Measurements from ENCODE around the gene FGFR2. TPM values are rescaled to one million over a fixed set of nuclear protein-coding genes. Genes with fewer than 3 reads are reported as not detected.

Gene FGFR2
- total RNA-seq, 4 donors from 2014 or later: 0.11 to 0.31 (median 0.22) TPM; not detected in 1

GRCh38 chr10:121566755-121567154 lies 31.5 kb downstream of the FGFR2 start:
- DNase-seq (no peak), ATAC-seq (no peak)
- TF ChIP-seq CTCF (IDR thresholded peaks at IDR 0.05 in 4 of 5, conservative IDR thresholded peaks at IDR 0.05 in 1 of 5) (no peak), POLR2A (IDR thresholded peaks at IDR 0.05) (no peak)
- Histone ChIP-seq H3K27me3 (no peaks in the 10 kb centered on the region), H3K27ac (no peak overlapping the region), H3K4me3 (no peak overlapping the region), H3K36me3 (no peaks in the 10 kb centered on the region), H3K4me1 (no peaks in the 10 kb centered on the region), H3K9me3 (no peaks in the 10 kb centered on the region)
- in situ Hi-C loops (cut with MboI; ENCODE audit: low sequenced_read_pairs in 4 of 4) (no loop called here), intact Hi-C loops (cut with DNase I; ENCODE audit: low total_unique reads) (no loop called here)

GRCh38 chr10:121559326-121560026 lies 38.8 kb downstream of the FGFR2 start:
- intact Hi-C loops (cut with DNase I; ENCODE audit: low total_unique reads): no loop called here

GRCh38 chr10:121558238-121558637 lies 40.0 kb downstream of the FGFR2 start:
- DNase-seq: no peak
- TF ChIP-seq CTCF (IDR thresholded peaks at IDR 0.05 in 4 of 5, conservative IDR thresholded peaks at IDR 0.05 in 1 of 5) (no peak), POLR2A (IDR thresholded peaks at IDR 0.05) (no peak)

More at GRCh38 chr10:121559326-121560026, 38.8 kb downstream of the FGFR2 start:
- Histone ChIP-seq H3K27me3 (no peaks in the 10 kb centered on the region), H3K27ac (no peak overlapping the region), H3K9me3 (no peaks in the 10 kb centered on the region), H3K36me3 (no peaks in the 10 kb centered on the region), H3K4me3 (no peak overlapping the region), H3K4me1 (no peaks in the 10 kb centered on the region)
- in situ Hi-C loops (cut with MboI; ENCODE audit: low sequenced_read_pairs in 4 of 4): no loop called here
- TF ChIP-seq CTCF (IDR thresholded peaks at IDR 0.05 in 4 of 5, conservative IDR thresholded peaks at IDR 0.05 in 1 of 5) (no peak), POLR2A (IDR thresholded peaks at IDR 0.05) (no peak)
- DNase-seq (no peak), ATAC-seq (no peak)

GRCh38 chr10:121556918-121557573 lies 41.2 kb downstream of the FGFR2 start:
- TF ChIP-seq POLR2A (IDR thresholded peaks at IDR 0.05) (no peak), CTCF (IDR thresholded peaks at IDR 0.05 in 4 of 5, conservative IDR thresholded peaks at IDR 0.05 in 1 of 5) (no peak)
- ATAC-seq (no peak), DNase-seq (no peak)
- H3K4me1 ChIP-seq: no peaks in the 10 kb centered on the region
- in situ Hi-C loops (cut with MboI; ENCODE audit: low sequenced_read_pairs in 4 of 4) (no loop called here), intact Hi-C loops (cut with DNase I; ENCODE audit: low total_unique reads) (no loop called here)
- no peaks in the 10 kb centered on the region for H3K9me3 ChIP-seq
- H3K36me3 ChIP-seq: no peaks in the 10 kb centered on the region
- H3K4me3 ChIP-seq: no peak overlapping the region
- H3K27me3 ChIP-seq: no peaks in the 10 kb centered on the region
- no peak overlapping the region for H3K27ac ChIP-seq

More at GRCh38 chr10:121558238-121558637, 40.0 kb downstream of the FGFR2 start:
- Histone ChIP-seq H3K9me3 (no peaks in the 10 kb centered on the region), H3K27ac (no peak overlapping the region), H3K27me3 (no peaks in the 10 kb centered on the region), H3K4me1 (no peaks in the 10 kb centered on the region), H3K36me3 (no peaks in the 10 kb centered on the region), H3K4me3 (no peak overlapping the region)
- intact Hi-C loops (cut with DNase I; ENCODE audit: low total_unique reads) (no loop called here), in situ Hi-C loops (cut with MboI; ENCODE audit: low sequenced_read_pairs in 4 of 4) (no loop called here)
- ATAC-seq: no peak

Measured in gastrocnemius medialis (tissue), 4 donors.